GM12878 (cell line): ENCODE results near the gene IL16.

Source experiments
- CBX3 ChIP-seq: fragments of 200-600 bp; sonication (generic); IDR thresholded peaks from 2 replicates; pipeline ENCODE4 v1.6.1; 2016; ENCODE audit warnings: low read depth, borderline replicate concordance
- CBX5 ChIP-seq: sonication (generic); IDR thresholded peaks from 2 replicates; pipeline ENCODE4 v1.6.1; 2016; ENCODE audit warnings: low read depth, moderate library complexity, mild to moderate bottlenecking, inconsistent platforms
- EGR1 ChIP-seq, 2 experiments: IDR thresholded peaks; 1 replicate in 1 of 2; 2 replicates in 1 of 2; pipeline ENCODE4 v1.6.1; 2011 to 2012; ENCODE audit warnings: low read depth in 2 of 2, low read length in 2 of 2, borderline replicate concordance in 1 of 2, mild to moderate bottlenecking in 1 of 2, moderate library complexity in 1 of 2
- ESRRA ChIP-seq: IDR thresholded peaks from 2 replicates; pipeline ENCODE4 v1.6.1; 2012; ENCODE audit warnings: mild to moderate bottlenecking, low read length, improper control_type of control experiment
- EZH2 ChIP-seq: IDR thresholded peaks from 2 replicates; pipeline ENCODE4 v1.6.1; 2012; ENCODE audit warnings: low read depth, mild to moderate bottlenecking, control low read depth, inconsistent platforms, low read length, borderline replicate concordance; ENCODE audit not compliant: control insufficient read depth
- POLR2A ChIP-seq: IDR thresholded peaks from 2 replicates; pipeline ENCODE4 v1.6.1; 2011; ENCODE audit warnings: low read depth, mild to moderate bottlenecking, low read length
- RAD21 ChIP-seq: IDR thresholded peaks from 2 replicates; pipeline ENCODE4 v1.6.1; 2011; ENCODE audit warnings: mild to moderate bottlenecking, low read depth, low read length, moderate library complexity; ENCODE audit not compliant: insufficient read depth
- ZNF217 ChIP-seq: fragments of 450-650 bp; IDR thresholded peaks from 2 replicates; pipeline ENCODE4 v1.6.1; 2017; ENCODE audit warnings: antibody characterized with exemption, mild to moderate bottlenecking
- TF ChIP-seq, protein P1 (sequence below), 3 experiments: IDR thresholded peaks in 2 of 3; conservative IDR thresholded peaks in 1 of 3; 2 replicates each; pipeline ENCODE4 v1.5.1; 2011; ENCODE audit warnings: low read depth in 3 of 3, low read length in 3 of 3, mild to moderate bottlenecking in 3 of 3, control low read depth in 2 of 3, moderate library complexity in 2 of 3, inconsistent platforms in 1 of 3, mixed read lengths in 1 of 3; ENCODE audit not compliant: control insufficient read depth in 2 of 3, insufficient read depth in 1 of 3; ENCODE audit errors: extremely low read depth in 1 of 3

DNA sequence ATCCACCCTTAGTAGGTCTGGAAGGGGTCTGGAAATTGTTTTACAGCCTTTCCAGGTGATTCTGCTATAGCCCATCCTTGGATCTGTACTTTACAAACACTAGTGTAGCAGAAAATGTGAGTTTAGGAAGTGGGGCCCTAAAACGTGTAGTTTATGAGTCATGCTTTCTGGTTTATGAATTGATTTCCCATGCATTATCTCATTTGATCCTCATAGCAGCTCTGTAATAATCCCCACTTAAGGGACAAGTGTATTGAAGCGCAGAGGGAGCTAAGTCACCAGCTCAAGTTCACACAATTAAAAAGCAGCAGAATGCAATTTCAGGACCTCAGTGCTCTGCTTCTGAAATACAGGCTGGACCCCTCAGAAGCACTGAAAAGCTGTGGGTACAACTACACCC, 149.9 kb downstream of the IL16 start:
- no peak for TF ChIP-seq ESRRA
- TF ChIP-seq EGR1 (IDR thresholded peaks at IDR 0.05; ENCODE audit: borderline replicate concordance in 1 of 2, low read depth in 2 of 2, low read length in 2 of 2): no peak
- no peak for TF ChIP-seq EZH2
- TF ChIP-seq RAD21: no peak
- no peak for TF ChIP-seq CBX5
- no peak for TF ChIP-seq ZNF217
- TF ChIP-seq, protein P1, sequence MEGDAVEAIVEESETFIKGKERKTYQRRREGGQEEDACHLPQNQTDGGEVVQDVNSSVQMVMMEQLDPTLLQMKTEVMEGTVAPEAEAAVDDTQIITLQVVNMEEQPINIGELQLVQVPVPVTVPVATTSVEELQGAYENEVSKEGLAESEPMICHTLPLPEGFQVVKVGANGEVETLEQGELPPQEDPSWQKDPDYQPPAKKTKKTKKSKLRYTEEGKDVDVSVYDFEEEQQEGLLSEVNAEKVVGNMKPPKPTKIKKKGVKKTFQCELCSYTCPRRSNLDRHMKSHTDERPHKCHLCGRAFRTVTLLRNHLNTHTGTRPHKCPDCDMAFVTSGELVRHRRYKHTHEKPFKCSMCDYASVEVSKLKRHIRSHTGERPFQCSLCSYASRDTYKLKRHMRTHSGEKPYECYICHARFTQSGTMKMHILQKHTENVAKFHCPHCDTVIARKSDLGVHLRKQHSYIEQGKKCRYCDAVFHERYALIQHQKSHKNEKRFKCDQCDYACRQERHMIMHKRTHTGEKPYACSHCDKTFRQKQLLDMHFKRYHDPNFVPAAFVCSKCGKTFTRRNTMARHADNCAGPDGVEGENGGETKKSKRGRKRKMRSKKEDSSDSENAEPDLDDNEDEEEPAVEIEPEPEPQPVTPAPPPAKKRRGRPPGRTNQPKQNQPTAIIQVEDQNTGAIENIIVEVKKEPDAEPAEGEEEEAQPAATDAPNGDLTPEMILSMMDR (IDR thresholded peaks at IDR 0.05 in 2 of 3, conservative IDR thresholded peaks at IDR 0.05 in 1 of 3; ENCODE audit: control insufficient read depth in 2 of 3, extremely low read depth in 1 of 3, insufficient read depth in 1 of 3, low read depth in 3 of 3, low read length in 3 of 3): no peak
- TF ChIP-seq CBX3: no peak
- TF ChIP-seq POLR2A: no peak
